Hypothalamus (tissue), 51 donors: ENCODE data around the gene CCDC148.
A peak's percentile ranks its signal among the peaks of the same experiment; 100 is the strongest.

Experiments
- DNase-seq, 51 donors: peaks; one replicate each; lab custom pipeline; 2025; lab: John Stamatoyannopoulos, UW

CCDC148 gene

GRCh38 chr2:158184556-158185343 is 271.8 kb downstream of the CCDC148 start:
- DNase-seq: no peak

GRCh38 chr2:158184001-158184400 is 272.6 kb downstream of the CCDC148 start:
- peak in 20 of 51 donors; percentile 3 to 63 (median 22) for DNase-seq

- no peak for DNase-seq
Observed at GRCh38 chr2:158182676-158183295, 273.8 kb downstream of the CCDC148 start.

GRCh38 chr2:158181171-158181570 is 275.4 kb downstream of the CCDC148 start:
- DNase-seq: no peak

- DNase-seq: no peak
Observed at GRCh38 chr2:158179660-158180059, 276.9 kb downstream of the CCDC148 start.

- DNase-seq: no peak
Observed at GRCh38 chr2:158178646-158179045, 277.9 kb downstream of the CCDC148 start.

- DNase-seq: no peak
Observed at GRCh38 chr2:158174956-158175355, 281.6 kb downstream of the CCDC148 start.

- DNase-seq: no peak
Observed at GRCh38 chr2:158174495-158174894, 282.1 kb downstream of the CCDC148 start.

- no peak for DNase-seq
Observed at GRCh38 chr2:158172719-158173118, 283.8 kb downstream of the CCDC148 start.

- no peak for DNase-seq
Observed at GRCh38 chr2:158154596-158154995, 302.0 kb downstream of the CCDC148 start.

- DNase-seq: no peak
Observed at GRCh38 chr2:158153270-158154015, 303.1 kb downstream of the CCDC148 start.

GRCh38 chr2:158144914-158145625 is 311.5 kb downstream of the CCDC148 start:
- no peak for DNase-seq

GRCh38 chr2:158143703-158144360 is 312.7 kb downstream of the CCDC148 start:
- no peak for DNase-seq

GRCh38 chr2:158142568-158143332 is 313.8 kb downstream of the CCDC148 start:
- DNase-seq: no peak

- no peak for DNase-seq
Observed at GRCh38 chr2:158142165-158142564, 314.4 kb downstream of the CCDC148 start.

GRCh38 chr2:158140201-158140600 is 316.4 kb downstream of the CCDC148 start:
- DNase-seq: no peak

GRCh38 chr2:158138255-158138654 is 318.3 kb downstream of the CCDC148 start:
- DNase-seq: peak in 1 of 51 donors; percentile 6

- no peak for DNase-seq
Observed at GRCh38 chr2:158135096-158135495, 321.5 kb downstream of the CCDC148 start.

- DNase-seq: no peak
Observed at GRCh38 chr2:158134655-158135054, 321.9 kb downstream of the CCDC148 start.

- DNase-seq: no peak
Observed at GRCh38 chr2:158134055-158134454, 322.5 kb downstream of the CCDC148 start.
